ENCODE data around the gene SECISBP2L. TPM values are rescaled to one million over a fixed set of nuclear protein-coding genes. Genes with fewer than 3 reads are reported as not detected.
"Not testable (repeated sequence)": the region's sequence is repeated elsewhere in the genome, so short reads cannot be mapped to it uniquely, and the experiment has no call there.

The SECISBP2L gene
- total RNA-seq, 5 donors from 2014 or later (not counting 1 experiment from before 2014, with no cell fraction given) = 46.8 to 62.5 (median 48.7) TPM

DNA sequence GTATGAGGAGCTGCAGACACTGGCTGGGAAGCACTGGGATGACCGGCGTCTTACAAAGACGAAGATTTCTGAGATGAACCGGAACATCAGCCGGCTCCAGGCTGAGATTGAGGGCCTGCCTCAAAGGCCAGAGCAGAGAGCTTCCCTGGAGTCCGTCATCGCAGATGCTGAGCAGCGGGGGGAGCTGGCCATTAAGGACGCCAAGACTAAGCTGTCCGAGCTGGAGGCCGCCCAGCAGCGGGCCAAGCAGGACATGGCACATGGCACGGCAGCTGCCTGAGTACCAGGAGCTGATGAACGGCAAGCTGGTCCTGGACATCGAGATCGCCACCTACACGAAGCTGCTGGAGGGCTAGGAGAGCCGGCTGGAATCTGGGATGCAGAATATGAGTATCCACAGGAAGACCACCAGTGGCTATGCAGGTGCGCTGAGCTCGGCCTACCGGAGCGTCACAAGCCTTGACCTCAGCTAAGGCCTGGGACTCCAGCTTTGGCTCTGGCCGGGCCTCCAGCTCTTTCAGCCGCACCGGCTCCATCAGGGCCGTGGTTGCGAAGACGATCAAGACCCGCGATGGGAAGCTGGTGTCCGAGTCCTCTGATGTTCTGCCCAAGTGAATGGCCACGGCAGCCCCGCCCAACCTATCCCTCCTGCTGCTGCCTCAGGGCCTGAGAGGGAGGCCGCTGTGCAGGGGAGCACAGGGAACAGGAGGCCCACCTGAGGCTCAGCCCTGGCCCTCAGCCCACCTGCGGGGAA is 73.3 kb downstream of the SECISBP2L start:
- Histone ChIP-seq H3K4me1 (ENCODE audit: control insufficient read depth in 1 of 2, extremely low read depth in 1 of 2, insufficient read depth in 2 of 2, low read length in 2 of 2) (peaks cover 0 to 8% of the 10 kb centered on the region in 2 experiments), H3K4me3 (ENCODE audit: control insufficient read depth in 1 of 2, extremely low read depth in 1 of 2, low read length in 1 of 2) (no peak overlapping the region), H3K27ac (ENCODE audit: low read length) (no peak overlapping the region), H3K36me3 (ENCODE audit: control insufficient read depth in 2 of 2, extremely low read depth in 1 of 2, insufficient read depth in 1 of 2, low read length in 1 of 2) (no peaks in the 10 kb centered on the region), H3K9me3 (no peaks in the 10 kb centered on the region), H3K27me3 (replicated peaks in 1 of 2; ENCODE audit: control insufficient read depth in 2 of 2, extremely low read depth in 1 of 2, insufficient read depth in 2 of 2, low read length in 1 of 2) (peaks cover 0 to 22% of the 10 kb centered on the region in 2 experiments)
- Mint-ChIP-seq H3K9me3 (no peaks in the 10 kb centered on the region), H3K4me1 (peaks cover 0 to 3% (median 2%) of the 10 kb centered on the region in 3 donors), H3K27ac (no peak overlapping the region), H3K27me3 (peaks cover 30 to 35% of the 10 kb centered on the region in 2 donors), H3K4me3 (no peak overlapping the region), H3K36me3 (no peaks in the 10 kb centered on the region)
- ATAC-seq (replicated peaks in 1 of 4) = no peak
- ChIA-PET POLR2A (no interaction called here), CTCF (interaction anchor here in 1 of 2 donors (1.0 kb wide), 1 partner anchor 165 kb away, joined by 3 read pairs; no protein-coding TSS in a partner anchor)
- DNase-seq = no peak
- WGBS (ENCODE audit: insufficient coverage) = 95% methylated on average over 34 of the region's 35 CpGs

DNA sequence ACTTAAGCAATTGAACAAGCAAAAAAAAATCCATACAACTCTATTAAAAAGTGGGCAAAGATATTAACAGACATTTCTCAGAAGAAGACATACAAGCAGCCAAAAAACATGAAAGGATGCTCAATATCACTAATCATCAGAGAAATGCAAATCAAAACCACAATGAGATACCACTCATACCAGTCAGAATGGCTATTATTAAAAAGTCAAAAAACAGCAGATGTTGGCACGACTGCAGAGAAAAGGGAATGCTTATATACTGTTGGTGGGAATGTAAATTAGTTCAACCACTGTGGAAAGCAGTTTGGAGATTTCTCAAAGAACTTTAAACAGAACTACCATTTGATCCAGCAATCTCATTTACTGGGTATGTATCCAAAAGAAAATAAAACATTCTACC is 75.3 kb downstream of the SECISBP2L start:
- H3K4me3 ChIP-seq (ENCODE audit: control insufficient read depth in 1 of 2, extremely low read depth in 1 of 2, low read length in 1 of 2); H3K27ac ChIP-seq (ENCODE audit: low read length); POLR2A ChIA-PET; H3K4me1 ChIP-seq (ENCODE audit: control insufficient read depth in 1 of 2, extremely low read depth in 1 of 2, insufficient read depth in 2 of 2, low read length in 2 of 2); DNase-seq; H3K36me3 Mint-ChIP-seq; CTCF ChIA-PET; H3K4me3 Mint-ChIP-seq; H3K9me3 ChIP-seq; H3K9me3 Mint-ChIP-seq; ATAC-seq (replicated peaks in 1 of 4); H3K36me3 ChIP-seq (ENCODE audit: control insufficient read depth in 2 of 2, extremely low read depth in 1 of 2, insufficient read depth in 1 of 2, low read length in 1 of 2); H3K27ac Mint-ChIP-seq: not testable (repeated sequence)
- H3K4me1 Mint-ChIP-seq = peaks cover 6 to 14% (median 13%) of the 10 kb centered on the region in 3 donors
- WGBS (ENCODE audit: insufficient coverage) = no CpG with 5 or more reads among the region's 1 CpG
- peaks cover 0 to 16% of the 10 kb centered on the region in 2 experiments for H3K27me3 ChIP-seq (replicated peaks in 1 of 2; ENCODE audit: control insufficient read depth in 2 of 2, extremely low read depth in 1 of 2, insufficient read depth in 2 of 2, low read length in 1 of 2)
- peaks cover 31 to 33% of the 10 kb centered on the region in 2 donors for H3K27me3 Mint-ChIP-seq

DNA sequence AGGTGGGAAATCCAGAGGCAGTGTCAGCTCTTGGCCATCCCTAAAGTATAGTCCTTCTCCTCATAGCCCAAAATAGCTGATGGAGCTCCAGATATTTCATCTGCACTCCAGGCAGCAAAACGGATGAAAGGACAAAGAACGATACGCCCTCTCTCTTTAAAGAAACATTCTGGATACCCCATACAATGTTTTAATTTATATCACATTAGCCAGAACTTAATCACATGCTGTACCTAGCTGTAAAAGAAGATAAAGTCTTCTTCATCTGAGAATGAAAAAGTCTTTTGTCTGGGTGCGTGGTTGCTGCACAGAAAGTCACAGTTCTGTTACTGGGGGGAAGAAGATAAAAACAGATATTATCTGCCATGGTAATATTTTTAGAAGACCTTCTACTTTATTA is 78.2 kb downstream of the SECISBP2L start:
- no peak overlapping the region for H3K4me3 ChIP-seq (ENCODE audit: control insufficient read depth in 1 of 2, extremely low read depth in 1 of 2, low read length in 1 of 2)
- Mint-ChIP-seq H3K4me3 (no peak overlapping the region), H3K27me3 (peaks cover 41 to 52% of the 10 kb centered on the region in 2 donors)

GRCh38 chr15:48967336-48967735 is 78.9 kb downstream of the SECISBP2L start:
- ATAC-seq (replicated peaks in 1 of 4) (no peak), DNase-seq (no peak)
- CTCF ChIA-PET = interaction anchor here in 1 of 2 donors (0.7 to 1.0 kb wide), 2 partner anchors 9 to 25 kb away, joined by 3 read pairs; no protein-coding TSS in a partner anchor
- H3K36me3 ChIP-seq (ENCODE audit: control insufficient read depth in 2 of 2, extremely low read depth in 1 of 2, insufficient read depth in 1 of 2, low read length in 1 of 2) = no peaks in the 10 kb centered on the region
- no peaks in the 10 kb centered on the region for H3K9me3 ChIP-seq
- H3K27ac ChIP-seq (ENCODE audit: low read length) = no peak overlapping the region
- no peak overlapping the region for H3K4me3 Mint-ChIP-seq
- H3K4me1 ChIP-seq (ENCODE audit: control insufficient read depth in 1 of 2, extremely low read depth in 1 of 2, insufficient read depth in 2 of 2, low read length in 2 of 2) = peaks cover 24 to 29% of the 10 kb centered on the region in 2 experiments
- peaks cover 8 to 35% of the 10 kb centered on the region in 2 experiments for H3K27me3 ChIP-seq (replicated peaks in 1 of 2; ENCODE audit: control insufficient read depth in 2 of 2, extremely low read depth in 1 of 2, insufficient read depth in 2 of 2, low read length in 1 of 2)
- H3K4me1 Mint-ChIP-seq = peaks cover 31 to 36% (median 33%) of the 10 kb centered on the region in 3 donors
- peaks cover 39 to 53% of the 10 kb centered on the region in 2 donors for H3K27me3 Mint-ChIP-seq
- no peaks in the 10 kb centered on the region for H3K36me3 Mint-ChIP-seq
- no peak overlapping the region for H3K4me3 ChIP-seq (ENCODE audit: control insufficient read depth in 1 of 2, extremely low read depth in 1 of 2, low read length in 1 of 2)
- POLR2A ChIA-PET = no interaction called here
- no peaks in the 10 kb centered on the region for H3K9me3 Mint-ChIP-seq
- H3K27ac Mint-ChIP-seq = no peak overlapping the region

More for the DNA sequence above, 78.2 kb downstream of the SECISBP2L start:
- Histone ChIP-seq H3K9me3 (no peaks in the 10 kb centered on the region), H3K27ac (ENCODE audit: low read length) (no peak overlapping the region), H3K27me3 (replicated peaks in 1 of 2; ENCODE audit: control insufficient read depth in 2 of 2, extremely low read depth in 1 of 2, insufficient read depth in 2 of 2, low read length in 1 of 2) (peaks cover 8 to 33% of the 10 kb centered on the region in 2 experiments), H3K4me1 (ENCODE audit: control insufficient read depth in 1 of 2, extremely low read depth in 1 of 2, insufficient read depth in 2 of 2, low read length in 2 of 2) (peaks cover 23 to 24% of the 10 kb centered on the region in 2 experiments), H3K36me3 (ENCODE audit: control insufficient read depth in 2 of 2, extremely low read depth in 1 of 2, insufficient read depth in 1 of 2, low read length in 1 of 2) (no peaks in the 10 kb centered on the region)
- WGBS (ENCODE audit: insufficient coverage) = 83% methylated on average over 1 of the region's 4 CpGs
- H3K36me3 Mint-ChIP-seq = no peaks in the 10 kb centered on the region
- no peak overlapping the region for H3K27ac Mint-ChIP-seq
- no peaks in the 10 kb centered on the region for H3K9me3 Mint-ChIP-seq
- CTCF ChIA-PET = interaction anchor here in 1 of 2 donors (0.7 kb wide), 1 partner anchor 24 kb away, joined by 3 read pairs; no protein-coding TSS in a partner anchor
- ATAC-seq (replicated peaks in 1 of 4) (no peak), DNase-seq (no peak)
- peaks cover 28 to 33% (median 30%) of the 10 kb centered on the region in 3 donors for H3K4me1 Mint-ChIP-seq
- POLR2A ChIA-PET = no interaction called here

GRCh38 chr15:48966595-48967301 is 79.5 kb downstream of the SECISBP2L start:
- no peaks in the 10 kb centered on the region for H3K36me3 ChIP-seq (ENCODE audit: control insufficient read depth in 2 of 2, extremely low read depth in 1 of 2, insufficient read depth in 1 of 2, low read length in 1 of 2)
- POLR2A ChIA-PET = no interaction called here
- Mint-ChIP-seq H3K4me1 (peaks cover 31 to 36% (median 33%) of the 10 kb centered on the region in 3 donors), H3K4me3 (no peak overlapping the region), H3K9me3 (no peaks in the 10 kb centered on the region), H3K27ac (no peak overlapping the region), H3K27me3 (peaks cover 35 to 48% of the 10 kb centered on the region in 2 donors), H3K36me3 (no peaks in the 10 kb centered on the region)
- H3K9me3 ChIP-seq = no peaks in the 10 kb centered on the region
- CTCF ChIA-PET = interaction anchor here (1.0 to 3.9 kb wide), 3 partner anchors 9 kb away, joined by 3 to 22 read pairs (median 7); no protein-coding TSS in a partner anchor
- DNase-seq (peak in 5 of 35 experiments; percentile 10 to 40 (median 18)), ATAC-seq (replicated peaks in 1 of 4) (peak; percentile 60 to 88 (median 78))
- peaks cover 8 to 34% of the 10 kb centered on the region in 2 experiments for H3K27me3 ChIP-seq (replicated peaks in 1 of 2; ENCODE audit: control insufficient read depth in 2 of 2, extremely low read depth in 1 of 2, insufficient read depth in 2 of 2, low read length in 1 of 2)
- no peak overlapping the region for H3K4me3 ChIP-seq (ENCODE audit: control insufficient read depth in 1 of 2, extremely low read depth in 1 of 2, low read length in 1 of 2)
- WGBS (ENCODE audit: insufficient coverage) = no CpG with 5 or more reads among the region's 2 CpGs
- H3K4me1 ChIP-seq (ENCODE audit: control insufficient read depth in 1 of 2, extremely low read depth in 1 of 2, insufficient read depth in 2 of 2, low read length in 2 of 2) = peaks cover 24 to 29% of the 10 kb centered on the region in 2 experiments
- no peak overlapping the region for H3K27ac ChIP-seq (ENCODE audit: low read length)

- ATAC-seq (replicated peaks in 1 of 4) = no peak
- H3K4me1 Mint-ChIP-seq = peaks cover 31 to 36% (median 33%) of the 10 kb centered on the region in 3 donors
- H3K4me3 ChIP-seq (ENCODE audit: control insufficient read depth in 1 of 2, extremely low read depth in 1 of 2, low read length in 1 of 2) = no peak overlapping the region
- H3K27ac ChIP-seq (ENCODE audit: low read length) = no peak overlapping the region
- no peaks in the 10 kb centered on the region for H3K9me3 ChIP-seq
- H3K36me3 ChIP-seq (ENCODE audit: control insufficient read depth in 2 of 2, extremely low read depth in 1 of 2, insufficient read depth in 1 of 2, low read length in 1 of 2) = no peaks in the 10 kb centered on the region
- DNase-seq = no peak
- peaks cover 37 to 46% of the 10 kb centered on the region in 2 donors for H3K27me3 Mint-ChIP-seq
- no peaks in the 10 kb centered on the region for H3K9me3 Mint-ChIP-seq
- no peak overlapping the region for H3K27ac Mint-ChIP-seq
- peaks cover 8 to 34% of the 10 kb centered on the region in 2 experiments for H3K27me3 ChIP-seq (replicated peaks in 1 of 2; ENCODE audit: control insufficient read depth in 2 of 2, extremely low read depth in 1 of 2, insufficient read depth in 2 of 2, low read length in 1 of 2)
- ChIA-PET POLR2A (no interaction called here), CTCF (interaction anchor here (1.1 to 3.9 kb wide), 3 partner anchors 9 to 190 kb away, joined by 3 to 22 read pairs (median 7); no protein-coding TSS in a partner anchor)
- no peaks in the 10 kb centered on the region for H3K36me3 Mint-ChIP-seq
- H3K4me1 ChIP-seq (ENCODE audit: control insufficient read depth in 1 of 2, extremely low read depth in 1 of 2, insufficient read depth in 2 of 2, low read length in 2 of 2) = peaks cover 24 to 29% of the 10 kb centered on the region in 2 experiments
- H3K4me3 Mint-ChIP-seq = no peak overlapping the region
These were observed 80.3 kb downstream of the SECISBP2L start for GRCh38 chr15:48965972-48966371.
